GM18951 (cell line): ENCODE measurements around the gene OSTN.
"Not testable (repeated sequence)": the region's sequence is repeated elsewhere in the genome, so short reads cannot be mapped to it uniquely, and the experiment has no call there.

Experiments
- POLR2A ChIP-seq: IDR thresholded peaks from 4 replicates; pipeline ENCODE4 v1.6.1; 2011; ENCODE audit warnings: mild to moderate bottlenecking; ENCODE audit not compliant: insufficient read length, insufficient read depth; ENCODE audit errors: extremely low read depth
- in situ Hi-C: fragments of 300-500 bp; cut with MboI; formaldehyde crosslinking; loops from one replicate; pipeline ENCODE4 v1.12.0; 2022; ENCODE audit warnings: low sequenced_read_pairs, mixed read lengths, inconsistent platforms; ENCODE audit not compliant: unreplicated experiment

OSTN gene

GRCh38 chr3:191239407-191240031 lies 40.5 kb downstream of the OSTN start:
- in situ Hi-C loops = no loop called here

GRCh38 chr3:191240486-191240885 lies 41.4 kb downstream of the OSTN start:
- TF ChIP-seq POLR2A = no peak
- in situ Hi-C loops = no loop called here

More at GRCh38 chr3:191239407-191240031, 40.5 kb downstream of the OSTN start:
- TF ChIP-seq POLR2A = no peak

GRCh38 chr3:191244242-191244867 lies 45.3 kb downstream of the OSTN start:
- in situ Hi-C loops = no loop called here

GRCh38 chr3:191246034-191246433 lies 47.0 kb downstream of the OSTN start:
- in situ Hi-C loops = not testable (repeated sequence)

More at GRCh38 chr3:191244242-191244867, 45.3 kb downstream of the OSTN start:
- no peak for TF ChIP-seq POLR2A

GRCh38 chr3:191246630-191247029 lies 47.6 kb downstream of the OSTN start:
- in situ Hi-C loops = no loop called here
- TF ChIP-seq POLR2A = no peak

- in situ Hi-C loops = no loop called here
- no peak for TF ChIP-seq POLR2A
These were observed 54.2 kb downstream of the OSTN start for GRCh38 chr3:191253089-191253799.

GRCh38 chr3:191254098-191254873 lies 55.2 kb downstream of the OSTN start:
- no peak for TF ChIP-seq POLR2A
- in situ Hi-C loops = no loop called here

- no peak for TF ChIP-seq POLR2A
- in situ Hi-C loops = no loop called here
These were observed 56.1 kb downstream of the OSTN start for GRCh38 chr3:191255156-191255555.

GRCh38 chr3:191256405-191256804 lies 57.4 kb downstream of the OSTN start:
- no peak for TF ChIP-seq POLR2A

GRCh38 chr3:191257286-191257685 lies 58.2 kb downstream of the OSTN start:
- no peak for TF ChIP-seq POLR2A
- in situ Hi-C loops = no loop called here

More at GRCh38 chr3:191256405-191256804, 57.4 kb downstream of the OSTN start:
- in situ Hi-C loops = no loop called here

GRCh38 chr3:191259486-191259885 lies 60.4 kb downstream of the OSTN start:
- in situ Hi-C loops = no loop called here
- no peak for TF ChIP-seq POLR2A

GRCh38 chr3:191260431-191261303 lies 61.6 kb downstream of the OSTN start:
- TF ChIP-seq POLR2A = no peak
- in situ Hi-C loops = no loop called here
